ENCODE measurements around the gene XRCC5. TPM values are rescaled to one million over a fixed set of nuclear protein-coding genes. Genes with fewer than 3 reads are reported as not detected.
"Not testable (repeated sequence)": the region's sequence is repeated elsewhere in the genome, so short reads cannot be mapped to it uniquely, and the experiment has no call there.

Gene XRCC5
- total RNA-seq, 1 donor from 2014 or later, result 360 TPM

DNA sequence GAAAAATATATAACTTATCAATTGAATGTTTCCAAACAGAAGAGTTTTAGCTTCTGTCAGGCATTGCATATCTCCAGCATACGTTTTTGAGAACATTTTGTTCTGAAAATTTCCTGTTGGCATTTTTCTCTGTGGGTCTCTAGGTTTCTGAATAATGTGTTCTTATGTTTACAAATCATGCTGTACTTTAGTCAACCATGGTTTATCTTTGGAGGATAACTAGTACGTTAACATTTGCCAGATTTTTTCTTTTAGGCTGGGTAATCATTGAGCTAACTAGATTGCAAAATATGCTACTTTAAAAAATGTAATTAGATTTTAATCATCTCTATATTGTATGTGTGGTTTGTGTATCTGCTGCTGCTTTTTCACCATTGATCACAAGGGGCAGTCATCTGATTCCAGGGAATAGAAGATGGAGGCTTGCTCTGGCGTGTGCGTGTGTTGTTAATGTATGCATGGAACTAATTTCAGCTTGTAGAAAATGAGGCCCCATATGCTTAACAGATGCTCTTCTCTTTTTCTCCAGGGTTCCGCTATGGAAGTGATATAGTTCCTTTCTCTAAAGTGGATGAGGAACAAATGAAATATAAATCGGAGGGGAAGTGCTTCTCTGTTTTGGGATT is 21.3 kb downstream of the XRCC5 start:
- no peak for DNase-seq (ENCODE audit: low read depth)
- TF ChIP-seq CTCF (conservative IDR thresholded peaks at IDR 0.05; ENCODE audit: low read depth, low read length), result no peak
- no peak overlapping the region for H3K4me3 ChIP-seq (ENCODE audit: low read depth, low read length)

GRCh38 chr2:216131175-216131926 is 22.2 kb downstream of the XRCC5 start:
- no peak for DNase-seq (ENCODE audit: low read depth)
- no peak overlapping the region for H3K4me3 ChIP-seq (ENCODE audit: low read depth, low read length)
- no peak for TF ChIP-seq CTCF (conservative IDR thresholded peaks at IDR 0.05; ENCODE audit: low read depth, low read length)

DNA sequence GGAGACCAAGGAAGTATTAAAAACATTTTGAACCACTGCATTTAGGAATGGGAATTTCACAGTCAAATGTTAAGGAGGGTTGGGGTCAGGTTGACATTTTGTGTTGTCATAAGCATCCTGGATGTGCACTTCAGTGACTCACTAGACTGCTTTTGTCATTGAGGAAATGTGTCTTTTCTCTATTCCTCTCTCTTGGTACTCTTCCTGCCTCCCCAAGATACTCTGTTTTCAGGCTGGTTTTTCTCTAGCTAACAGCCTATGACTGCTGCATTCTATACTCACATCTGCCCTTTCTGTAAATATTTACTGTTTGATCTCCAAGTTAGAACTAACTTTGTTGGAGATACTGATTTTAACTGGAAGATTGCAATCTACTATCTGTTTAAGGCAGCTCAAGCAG is 23.4 kb downstream of the XRCC5 start:
- DNase-seq (ENCODE audit: low read depth), result no peak
- H3K4me3 ChIP-seq (ENCODE audit: low read depth, low read length), result no peak overlapping the region
- TF ChIP-seq CTCF (conservative IDR thresholded peaks at IDR 0.05; ENCODE audit: low read depth, low read length), result no peak

DNA sequence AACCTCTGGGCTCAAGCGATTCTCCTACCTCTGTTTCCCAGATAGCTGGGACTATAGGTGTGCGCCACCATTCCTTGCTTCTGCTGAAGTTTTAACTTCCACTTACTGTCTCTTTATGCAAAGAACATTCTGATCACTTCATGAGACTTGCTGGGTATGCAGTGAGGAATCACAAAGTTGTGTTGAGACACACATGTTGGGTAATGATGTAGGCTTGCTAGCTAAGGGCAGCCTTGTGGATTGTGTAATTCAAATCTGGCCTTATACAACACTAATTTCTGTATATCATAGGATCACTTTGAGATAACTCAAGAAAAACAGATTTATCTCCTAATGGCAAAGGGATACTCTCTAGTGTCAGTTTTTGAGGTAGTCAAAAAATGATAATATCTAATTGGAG is 24.2 kb downstream of the XRCC5 start:
- H3K4me3 ChIP-seq (ENCODE audit: low read depth, low read length), result no peak overlapping the region
- DNase-seq (ENCODE audit: low read depth), result no peak
- no peak for TF ChIP-seq CTCF (conservative IDR thresholded peaks at IDR 0.05; ENCODE audit: low read depth, low read length)

DNA sequence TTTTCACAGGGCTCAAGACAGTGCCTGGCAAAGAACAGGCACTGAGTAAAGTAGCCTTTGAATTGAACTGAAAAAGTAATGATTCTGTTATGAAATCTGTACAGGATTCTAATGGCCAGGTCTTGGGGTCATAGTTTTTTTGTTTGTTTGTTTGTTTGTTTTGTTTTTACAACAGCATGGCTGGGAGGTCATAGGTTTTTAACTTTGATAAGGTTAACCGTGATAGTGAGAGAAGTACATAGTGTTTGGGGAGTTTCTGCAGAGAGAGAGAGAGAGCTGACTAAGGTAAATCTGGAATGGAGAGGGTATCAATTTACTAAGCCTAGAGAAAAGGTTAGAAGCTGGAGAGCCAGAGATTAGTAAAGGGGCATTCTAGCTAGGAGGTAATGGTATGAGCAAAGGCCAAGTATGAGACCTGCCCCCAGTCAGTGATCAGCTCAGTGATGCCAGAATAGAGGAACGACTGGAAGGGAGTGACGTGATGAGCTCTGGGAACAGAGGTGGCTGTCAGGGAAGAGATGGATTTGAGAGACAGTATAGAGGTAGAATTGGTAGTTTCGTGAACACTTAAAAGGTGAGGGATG is 25.9 kb downstream of the XRCC5 start:
- H3K4me3 ChIP-seq (ENCODE audit: low read depth, low read length), result no peak overlapping the region
- DNase-seq (ENCODE audit: low read depth), result no peak
- TF ChIP-seq CTCF (conservative IDR thresholded peaks at IDR 0.05; ENCODE audit: low read depth, low read length), result no peak

GRCh38 chr2:216139884-216140283 is 30.7 kb downstream of the XRCC5 start:
- no peak for DNase-seq (ENCODE audit: low read depth)
- H3K4me3 ChIP-seq (ENCODE audit: low read depth, low read length), result no peak overlapping the region
- TF ChIP-seq CTCF (conservative IDR thresholded peaks at IDR 0.05; ENCODE audit: low read depth, low read length), result peak; percentile 56

DNA sequence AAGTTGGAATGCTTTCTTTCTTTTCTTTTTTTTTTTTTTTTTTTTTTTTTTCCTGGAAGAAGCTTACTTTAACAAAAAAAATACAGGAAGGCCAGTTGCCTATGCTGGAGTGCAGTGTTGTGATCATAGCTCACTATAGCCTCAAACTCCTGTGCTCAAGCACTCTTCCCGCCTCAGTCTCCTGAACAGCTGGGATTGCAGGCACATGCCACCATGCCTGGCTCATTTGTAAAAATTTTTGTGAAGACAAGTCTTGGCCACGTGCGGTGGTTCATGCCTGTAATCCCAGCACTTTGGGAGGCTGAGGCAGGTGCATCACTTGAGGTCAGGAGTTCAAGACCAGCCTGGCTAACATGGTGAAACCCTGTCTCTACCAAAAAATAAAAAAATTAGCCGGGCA is 32.4 kb downstream of the XRCC5 start:
- not testable (repeated sequence) for H3K4me3 ChIP-seq (ENCODE audit: low read depth, low read length); DNase-seq (ENCODE audit: low read depth)
